Ascending aorta (tissue), 2 donors: ENCODE results near the gene KCNK18. TPM values are rescaled to one million over a fixed set of nuclear protein-coding genes. Genes with fewer than 3 reads are reported as not detected.
"Not testable (repeated sequence)": the region's sequence is repeated elsewhere in the genome, so short reads cannot be mapped to it uniquely, and the experiment has no call there.

Experiments
- DNase-seq, 2 donors: peaks; one replicate each; pipeline ENCODE4 v3.0.0-alpha.2; 2019; ENCODE audit warnings: low spot score in 2 of 2
- H3K27ac ChIP-seq, 2 donors: fragments of 200-600 bp; sonication (generic); one replicate each; pipeline ENCODE4 v1.5.1; 2016 to 2017; ENCODE audit warnings: mild to moderate bottlenecking in 1 of 2
- H3K27me3 ChIP-seq: fragments of 200-600 bp; sonication (generic); one replicate; pipeline ENCODE4 v1.5.1; 2017
- H3K36me3 ChIP-seq, 2 donors: fragments of 200-600 bp; sonication (generic); one replicate each; pipeline ENCODE4 v1.5.1; 2016
- H3K4me1 ChIP-seq, 2 donors: fragments of 200-600 bp; sonication (generic); one replicate each; pipeline ENCODE4 v1.5.1; 2016 to 2017; ENCODE audit warnings: mild to moderate bottlenecking in 1 of 2
- H3K4me3 ChIP-seq, 2 donors: fragments of 200-600 bp; sonication (generic); one replicate each; pipeline ENCODE4 v1.5.1; 2016 to 2017; ENCODE audit warnings: mild to moderate bottlenecking in 1 of 2
- H3K9me3 ChIP-seq, 2 donors: fragments of 200-600 bp; sonication (generic); one replicate each; pipeline ENCODE4 v1.5.1; 2016
- intact Hi-C: fragments of 100-400 bp; cut with DNase I; formaldehyde crosslinking; loops from one replicate; pipeline ENCODE4 v1.15.1; 2023
- total RNA-seq: library from RNA; depleted of rRNA; stranded (reverse); fragments of >200 nt; gene quantifications from one replicate; pipeline ENCODE4 v1.1.0, GENCODE V29; 2016
- TF ChIP-seq, protein P1 (sequence below), 3 experiments: fragments of 200-600 bp in 2 of 3; fragments of 450-650 bp in 1 of 3; sonication (generic) in 2 of 3; IDR thresholded peaks; one replicate each; pipeline ENCODE4 v1.5.1; 2016 to 2019; ENCODE audit warnings: antibody characterized with exemption in 3 of 3, mild to moderate bottlenecking in 1 of 3, moderate library complexity in 1 of 3

The KCNK18 gene
- total RNA-seq, 1 donor from 2014 or later: not detected

DNA sequence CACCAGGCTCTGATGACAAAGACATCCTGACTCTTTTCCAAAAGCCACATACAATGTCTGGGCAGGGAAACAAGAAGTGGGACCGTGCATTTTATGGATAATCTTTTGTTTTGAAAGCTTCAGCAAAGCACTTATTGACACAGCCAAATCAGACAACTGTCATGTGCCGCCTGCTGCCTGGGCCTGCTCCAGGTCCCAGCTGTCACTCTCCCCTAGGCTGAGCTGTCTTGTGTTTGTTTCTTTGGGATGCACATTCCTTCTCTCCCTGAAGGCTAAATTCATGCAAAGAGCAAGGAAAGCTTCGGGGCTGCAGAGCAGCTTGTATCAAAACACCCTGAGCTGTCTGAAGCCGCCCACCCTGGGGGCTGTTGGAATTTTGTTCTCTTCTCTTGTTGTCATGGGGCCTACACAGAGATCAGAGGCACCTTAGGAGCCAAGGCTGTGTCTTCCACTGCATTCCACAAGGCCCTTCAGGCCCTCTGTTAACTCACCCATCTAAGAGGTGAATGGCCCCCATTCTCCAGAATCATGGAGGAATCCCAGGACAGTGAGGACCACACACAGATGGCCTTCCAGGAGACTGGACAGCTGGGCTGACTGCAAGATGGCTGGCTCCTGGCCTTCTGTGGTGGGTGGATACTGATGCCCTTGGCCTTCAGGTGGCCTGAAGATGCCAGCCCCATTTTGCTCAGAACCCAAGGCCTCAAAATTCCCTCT, 25.8 kb downstream of the KCNK18 start:
- DNase-seq: no peak
- no peaks in the 10 kb centered on the region for H3K27me3 ChIP-seq
- intact Hi-C loops: no loop called here

DNA sequence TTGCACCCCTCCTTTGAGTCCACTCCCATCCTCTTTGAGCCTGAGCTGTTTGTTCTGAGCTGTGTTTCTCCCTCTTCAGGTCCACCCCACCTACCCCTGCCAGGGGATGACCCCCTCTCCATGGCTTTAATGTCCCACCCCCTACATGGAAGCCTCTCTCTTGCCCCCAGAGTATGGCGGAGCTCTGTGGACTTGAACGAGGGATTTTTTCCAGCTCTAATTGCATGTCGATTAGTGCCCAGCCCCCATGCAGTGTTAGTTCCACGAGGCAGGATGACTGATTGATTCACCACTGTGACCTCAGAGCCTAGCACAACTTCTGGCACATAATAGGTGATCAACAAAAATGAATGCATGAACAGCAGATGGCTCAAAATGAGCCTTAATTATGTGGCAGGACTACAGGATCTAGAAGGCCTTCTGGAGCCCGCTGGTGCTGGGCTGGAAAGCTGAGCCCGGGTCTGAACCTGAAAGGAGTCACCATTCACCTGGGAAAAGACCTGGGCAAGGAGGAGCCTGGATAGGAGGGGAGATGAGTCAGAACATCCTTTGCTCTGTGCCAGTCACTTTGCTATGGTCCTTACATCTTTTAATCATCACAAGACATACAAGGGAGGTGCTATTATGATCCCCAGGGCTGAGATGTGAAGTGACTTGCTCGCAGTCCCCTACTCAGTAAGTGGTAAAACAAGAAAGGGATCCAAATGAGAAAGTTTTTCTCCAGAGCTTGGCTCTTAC, 26.6 kb downstream of the KCNK18 start:
- DNase-seq: no peak
- no peaks in the 10 kb centered on the region for H3K4me1 ChIP-seq
- H3K4me3 ChIP-seq: no peak overlapping the region
- TF ChIP-seq, protein P1, sequence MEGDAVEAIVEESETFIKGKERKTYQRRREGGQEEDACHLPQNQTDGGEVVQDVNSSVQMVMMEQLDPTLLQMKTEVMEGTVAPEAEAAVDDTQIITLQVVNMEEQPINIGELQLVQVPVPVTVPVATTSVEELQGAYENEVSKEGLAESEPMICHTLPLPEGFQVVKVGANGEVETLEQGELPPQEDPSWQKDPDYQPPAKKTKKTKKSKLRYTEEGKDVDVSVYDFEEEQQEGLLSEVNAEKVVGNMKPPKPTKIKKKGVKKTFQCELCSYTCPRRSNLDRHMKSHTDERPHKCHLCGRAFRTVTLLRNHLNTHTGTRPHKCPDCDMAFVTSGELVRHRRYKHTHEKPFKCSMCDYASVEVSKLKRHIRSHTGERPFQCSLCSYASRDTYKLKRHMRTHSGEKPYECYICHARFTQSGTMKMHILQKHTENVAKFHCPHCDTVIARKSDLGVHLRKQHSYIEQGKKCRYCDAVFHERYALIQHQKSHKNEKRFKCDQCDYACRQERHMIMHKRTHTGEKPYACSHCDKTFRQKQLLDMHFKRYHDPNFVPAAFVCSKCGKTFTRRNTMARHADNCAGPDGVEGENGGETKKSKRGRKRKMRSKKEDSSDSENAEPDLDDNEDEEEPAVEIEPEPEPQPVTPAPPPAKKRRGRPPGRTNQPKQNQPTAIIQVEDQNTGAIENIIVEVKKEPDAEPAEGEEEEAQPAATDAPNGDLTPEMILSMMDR (IDR thresholded peaks at IDR 0.05): no peak
- no peak overlapping the region for H3K27ac ChIP-seq
- intact Hi-C loops: no loop called here
- H3K27me3 ChIP-seq: no peaks in the 10 kb centered on the region
- no peaks in the 10 kb centered on the region for H3K9me3 ChIP-seq
- no peaks in the 10 kb centered on the region for H3K36me3 ChIP-seq

More for the DNA sequence above, 25.8 kb downstream of the KCNK18 start:
- Histone ChIP-seq H3K9me3 (no peaks in the 10 kb centered on the region), H3K4me1 (no peaks in the 10 kb centered on the region), H3K36me3 (no peaks in the 10 kb centered on the region), H3K27ac (no peak overlapping the region), H3K4me3 (no peak overlapping the region)
- TF ChIP-seq, protein P1 (IDR thresholded peaks at IDR 0.05): no peak

- no peak overlapping the region for H3K27ac ChIP-seq
- DNase-seq: no peak
- no peaks in the 10 kb centered on the region for H3K27me3 ChIP-seq
- no peaks in the 10 kb centered on the region for H3K9me3 ChIP-seq
- H3K4me3 ChIP-seq: no peak overlapping the region
- TF ChIP-seq, protein P1 (IDR thresholded peaks at IDR 0.05): no peak
- intact Hi-C loops: no loop called here
- H3K4me1 ChIP-seq: no peaks in the 10 kb centered on the region
- no peaks in the 10 kb centered on the region for H3K36me3 ChIP-seq
These were observed 27.6 kb downstream of the KCNK18 start for GRCh38 chr10:117224881-117225280.

- Histone ChIP-seq H3K27ac (no peak overlapping the region), H3K36me3 (no peaks in the 10 kb centered on the region), H3K27me3 (no peaks in the 10 kb centered on the region), H3K4me3 (no peak overlapping the region), H3K4me1 (no peaks in the 10 kb centered on the region), H3K9me3 (no peaks in the 10 kb centered on the region)
- DNase-seq: no peak
- TF ChIP-seq, protein P1 (IDR thresholded peaks at IDR 0.05): no peak
- intact Hi-C loops: no loop called here
These were observed 29.6 kb downstream of the KCNK18 start for GRCh38 chr10:117226813-117227451.

DNA sequence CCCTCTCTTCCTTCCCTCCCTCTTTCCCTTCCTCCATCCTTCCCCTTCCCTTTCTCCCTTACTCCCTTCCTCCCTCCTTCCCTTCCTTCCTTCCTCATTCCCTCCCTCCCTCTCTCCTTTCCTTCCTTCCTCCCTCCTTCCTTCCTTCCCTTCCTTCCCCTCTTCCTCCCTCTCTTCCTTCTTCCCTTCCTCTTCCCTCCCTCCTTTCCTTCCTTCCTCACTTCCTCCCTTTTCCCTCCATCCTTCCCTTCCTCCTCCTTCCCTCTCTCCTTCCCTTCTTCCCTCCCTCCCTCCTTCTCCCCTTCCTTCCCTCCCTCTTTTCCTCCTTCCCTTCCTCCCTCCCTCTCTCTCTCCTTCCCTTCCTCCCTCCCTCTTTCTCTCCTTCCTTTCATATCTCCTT, 30.9 kb downstream of the KCNK18 start:
- H3K4me1 ChIP-seq: no peaks in the 10 kb centered on the region
- no peak for DNase-seq
- H3K4me3 ChIP-seq: no peak overlapping the region
- no peaks in the 10 kb centered on the region for H3K27me3 ChIP-seq
- H3K27ac ChIP-seq: no peak overlapping the region
- H3K36me3 ChIP-seq: no peaks in the 10 kb centered on the region
- TF ChIP-seq, protein P1 (IDR thresholded peaks at IDR 0.05): no peak
- H3K9me3 ChIP-seq: no peaks in the 10 kb centered on the region
- intact Hi-C loops: no loop called here

- DNase-seq, H3K9me3 ChIP-seq, H3K27ac ChIP-seq, H3K36me3 ChIP-seq, H3K4me1 ChIP-seq, intact Hi-C loops, H3K27me3 ChIP-seq, H3K4me3 ChIP-seq: not testable (repeated sequence)
These were observed 32.8 kb downstream of the KCNK18 start for GRCh38 chr10:117230107-117230506.
